ENCODE data around the gene OSBP. TPM values are rescaled to one million over a fixed set of nuclear protein-coding genes. Genes with fewer than 3 reads are reported as not detected.

The OSBP gene
- polyA plus RNA-seq, 3 donors: 9.8 to 15.3 (median 11.9) TPM

DNA sequence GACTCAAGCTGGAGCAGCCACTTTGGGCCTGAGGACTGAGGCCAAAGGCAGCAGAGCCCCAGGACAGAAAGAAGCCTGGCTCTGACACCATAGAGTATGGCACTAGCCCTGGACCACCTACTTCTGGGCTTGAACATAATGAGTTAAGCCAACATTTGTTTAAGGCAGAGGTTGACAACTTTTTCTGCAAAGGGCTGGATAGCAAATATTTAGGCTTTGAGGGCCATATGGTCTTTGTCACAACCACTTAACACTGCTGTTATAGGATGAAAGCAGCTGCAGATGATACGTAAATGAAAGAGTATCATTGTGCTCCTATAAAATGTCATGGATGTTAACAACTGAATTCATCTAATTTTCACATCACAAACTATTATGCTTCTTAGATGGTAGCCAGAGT is 16.6 kb downstream of the OSBP start:
- no peaks in the 10 kb centered on the region for H3K27me3 ChIP-seq (ENCODE audit: control insufficient read depth in 2 of 2, insufficient read depth in 2 of 2, low read length in 2 of 2)
- H3K36me3 Mint-ChIP-seq: peaks cover 95 to 98% of the 10 kb centered on the region in 2 donors
- no CpG with 5 or more reads among the region's 1 CpG for WGBS (ENCODE audit: insufficient coverage)
- no peak for DNase-seq
- H3K27ac ChIP-seq (ENCODE audit: low read depth in 1 of 2, low read length in 2 of 2): no peak overlapping the region
- H3K36me3 ChIP-seq (replicated peaks in 1 of 2; ENCODE audit: control insufficient read depth in 1 of 2, insufficient read depth in 2 of 2, low read length in 2 of 2): peaks cover 95 to 99% of the 10 kb centered on the region in 2 donors
- no peak overlapping the region for H3K4me3 ChIP-seq (replicated peaks in 1 of 3; ENCODE audit: low read depth in 2 of 3, low read length in 3 of 3)
- intact Hi-C loops (cut with micrococcal nuclease): no loop called here
- no peaks in the 10 kb centered on the region for H3K9me3 ChIP-seq (replicated peaks in 1 of 2; ENCODE audit: control insufficient read depth in 1 of 2, insufficient read depth in 1 of 2, low read length in 2 of 2)
- H3K79me2 ChIP-seq (ENCODE audit: insufficient read depth, low read length): peaks cover 4% of the 10 kb centered on the region
- TF ChIP-seq, protein P1, sequence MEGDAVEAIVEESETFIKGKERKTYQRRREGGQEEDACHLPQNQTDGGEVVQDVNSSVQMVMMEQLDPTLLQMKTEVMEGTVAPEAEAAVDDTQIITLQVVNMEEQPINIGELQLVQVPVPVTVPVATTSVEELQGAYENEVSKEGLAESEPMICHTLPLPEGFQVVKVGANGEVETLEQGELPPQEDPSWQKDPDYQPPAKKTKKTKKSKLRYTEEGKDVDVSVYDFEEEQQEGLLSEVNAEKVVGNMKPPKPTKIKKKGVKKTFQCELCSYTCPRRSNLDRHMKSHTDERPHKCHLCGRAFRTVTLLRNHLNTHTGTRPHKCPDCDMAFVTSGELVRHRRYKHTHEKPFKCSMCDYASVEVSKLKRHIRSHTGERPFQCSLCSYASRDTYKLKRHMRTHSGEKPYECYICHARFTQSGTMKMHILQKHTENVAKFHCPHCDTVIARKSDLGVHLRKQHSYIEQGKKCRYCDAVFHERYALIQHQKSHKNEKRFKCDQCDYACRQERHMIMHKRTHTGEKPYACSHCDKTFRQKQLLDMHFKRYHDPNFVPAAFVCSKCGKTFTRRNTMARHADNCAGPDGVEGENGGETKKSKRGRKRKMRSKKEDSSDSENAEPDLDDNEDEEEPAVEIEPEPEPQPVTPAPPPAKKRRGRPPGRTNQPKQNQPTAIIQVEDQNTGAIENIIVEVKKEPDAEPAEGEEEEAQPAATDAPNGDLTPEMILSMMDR (IDR thresholded peaks at IDR 0.05): no peak
- no peaks in the 10 kb centered on the region for H3K27me3 Mint-ChIP-seq (ENCODE audit: low read depth in 3 of 3)
- H3K4me1 ChIP-seq (ENCODE audit: control insufficient read depth in 1 of 2, insufficient read depth in 2 of 2, low read length in 2 of 2): no peaks in the 10 kb centered on the region
- no peak overlapping the region for H3K4me2 ChIP-seq (replicated peaks; ENCODE audit: extremely low read depth, low read length, poor library complexity, severe bottlenecking)
- no peak overlapping the region for H3K4me3 Mint-ChIP-seq
- H3K27ac Mint-ChIP-seq: peak overlapping the region in 2 of 7 donors; percentile 22 to 31
- no peak overlapping the region for H2AFZ ChIP-seq (ENCODE audit: insufficient read depth, low read depth, low read length, poor library complexity, severe bottlenecking)
- no peak overlapping the region for H3K9ac ChIP-seq (ENCODE audit: insufficient read depth, low read length, poor library complexity, severe bottlenecking)
- H3K9me3 Mint-ChIP-seq: no peaks in the 10 kb centered on the region
- peaks cover 33% of the 10 kb centered on the region for H4K20me1 ChIP-seq (ENCODE audit: insufficient read depth, low read length)
- H3K4me1 Mint-ChIP-seq: no peaks in the 10 kb centered on the region

DNA sequence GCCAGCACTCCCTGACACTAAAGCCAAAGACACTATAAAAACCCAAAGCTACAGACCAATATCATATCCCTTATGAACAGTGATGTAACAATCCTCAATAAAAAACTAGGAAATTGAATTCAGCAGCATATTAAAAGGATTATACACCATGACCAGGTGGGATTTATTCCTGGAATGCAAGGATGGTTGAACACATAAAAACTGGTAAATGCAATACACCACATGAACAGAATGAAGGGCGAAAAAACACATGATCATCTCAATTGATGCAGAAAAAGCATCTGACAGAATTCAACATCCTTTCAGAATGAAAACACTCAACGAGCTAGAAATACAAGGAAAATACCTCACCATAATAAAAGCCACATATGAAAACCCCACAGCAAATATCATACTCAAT is 31.3 kb downstream of the OSBP start:
- H3K27me3 ChIP-seq (ENCODE audit: control insufficient read depth in 2 of 2, insufficient read depth in 2 of 2, low read length in 2 of 2): no peaks in the 10 kb centered on the region
- no peak overlapping the region for H3K4me3 Mint-ChIP-seq
- peak overlapping the region in 2 of 7 donors; percentile 65 to 74 for H3K27ac Mint-ChIP-seq
- H3K79me2 ChIP-seq (ENCODE audit: insufficient read depth, low read length): no peaks in the 10 kb centered on the region
- no peaks in the 10 kb centered on the region for H3K4me1 ChIP-seq (ENCODE audit: control insufficient read depth in 1 of 2, insufficient read depth in 2 of 2, low read length in 2 of 2)
- H3K27ac ChIP-seq (ENCODE audit: low read depth in 1 of 2, low read length in 2 of 2): no peak overlapping the region
- H2AFZ ChIP-seq (ENCODE audit: insufficient read depth, low read depth, low read length, poor library complexity, severe bottlenecking): no peak overlapping the region
- H4K20me1 ChIP-seq (ENCODE audit: insufficient read depth, low read length): no peaks in the 10 kb centered on the region
- H3K9me3 Mint-ChIP-seq: peaks cover 7 to 13% (median 9%) of the 10 kb centered on the region in 7 donors
- peaks cover 71 to 85% of the 10 kb centered on the region in 2 donors for H3K36me3 ChIP-seq (replicated peaks in 1 of 2; ENCODE audit: control insufficient read depth in 1 of 2, insufficient read depth in 2 of 2, low read length in 2 of 2)
- peaks cover 4 to 8% of the 10 kb centered on the region in 2 donors for H3K9me3 ChIP-seq (replicated peaks in 1 of 2; ENCODE audit: control insufficient read depth in 1 of 2, insufficient read depth in 1 of 2, low read length in 2 of 2)
- TF ChIP-seq, protein P1 (IDR thresholded peaks at IDR 0.05): no peak
- intact Hi-C loops (cut with micrococcal nuclease): no loop called here
- H3K4me3 ChIP-seq (replicated peaks in 1 of 3; ENCODE audit: low read depth in 2 of 3, low read length in 3 of 3): no peak overlapping the region
- H3K4me1 Mint-ChIP-seq: no peaks in the 10 kb centered on the region
- DNase-seq: no peak
- peaks cover 71 to 87% of the 10 kb centered on the region in 2 donors for H3K36me3 Mint-ChIP-seq
- WGBS (ENCODE audit: insufficient coverage): 100% methylated on average over 1 of the region's 2 CpGs
- no peak overlapping the region for H3K4me2 ChIP-seq (replicated peaks; ENCODE audit: extremely low read depth, low read length, poor library complexity, severe bottlenecking)
- no peaks in the 10 kb centered on the region for H3K27me3 Mint-ChIP-seq (ENCODE audit: low read depth in 3 of 3)
- H3K9ac ChIP-seq (ENCODE audit: insufficient read depth, low read length, poor library complexity, severe bottlenecking): no peak overlapping the region

All from CD14-positive monocyte (primary cell).